NCI-H82 (cell line): ENCODE measurements around the gene YAF2.

Source experiments
- DNase-seq: peaks from one replicate; lab custom pipeline; 2025; lab: John Stamatoyannopoulos, UW

YAF2 gene

GRCh38 chr12:42144408-42145196 is 93.4 kb downstream of the YAF2 start, which contains the start of gene GXYLT1:
Gene GXYLT1 (minus strand): TSS chr12:42144874. CDS start chr12:42144646, 228 bp downstream.
- DNase-seq = peak; percentile 96

DNA sequence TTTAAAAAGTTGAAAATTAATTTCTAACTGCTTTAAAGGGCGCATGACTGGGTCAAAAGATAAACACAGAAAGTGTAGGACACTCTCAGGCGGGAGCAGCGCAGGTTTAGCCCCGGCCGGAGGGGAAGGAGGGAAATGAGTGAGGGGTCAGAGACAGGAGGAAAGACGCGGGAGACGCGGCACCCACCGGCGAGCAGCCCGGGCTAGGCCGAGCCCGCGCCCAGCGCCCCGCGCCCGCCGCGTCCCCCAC is 94.0 kb downstream of the YAF2 start:
- DNase-seq = peak; percentile 57

DNA sequence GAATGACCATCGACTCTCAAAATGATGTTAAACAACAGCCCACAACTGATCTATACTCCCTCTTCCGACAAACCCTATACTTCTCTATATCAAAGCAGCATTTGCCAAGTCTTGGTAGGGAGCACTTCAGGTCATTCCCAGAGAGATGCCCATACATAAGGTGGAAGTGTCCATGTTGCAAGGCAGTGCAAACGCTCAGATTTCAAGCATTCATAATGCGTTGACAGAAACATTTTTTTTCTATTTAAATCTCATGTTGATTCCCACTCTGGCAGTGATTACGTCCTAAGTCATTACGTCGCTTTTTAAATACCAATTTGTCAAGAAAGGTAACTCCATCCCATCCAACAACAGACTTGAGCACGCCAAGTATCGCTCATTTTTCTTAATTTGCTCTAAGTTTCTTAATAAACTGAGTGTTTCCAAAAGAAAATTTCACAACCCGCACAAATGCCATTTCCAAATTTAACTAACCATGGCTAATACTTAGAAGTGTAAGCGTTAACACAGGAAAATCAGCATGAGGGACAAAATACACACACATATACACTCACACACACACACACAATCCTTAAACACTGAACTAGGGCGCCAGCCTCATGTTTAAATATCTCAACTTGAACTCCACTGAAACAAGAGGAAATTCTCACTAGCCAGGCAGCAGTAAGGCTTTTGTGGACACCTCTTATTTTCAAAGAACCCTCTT is 94.4 kb downstream of the YAF2 start:
- peak; percentile 52 for DNase-seq

DNA sequence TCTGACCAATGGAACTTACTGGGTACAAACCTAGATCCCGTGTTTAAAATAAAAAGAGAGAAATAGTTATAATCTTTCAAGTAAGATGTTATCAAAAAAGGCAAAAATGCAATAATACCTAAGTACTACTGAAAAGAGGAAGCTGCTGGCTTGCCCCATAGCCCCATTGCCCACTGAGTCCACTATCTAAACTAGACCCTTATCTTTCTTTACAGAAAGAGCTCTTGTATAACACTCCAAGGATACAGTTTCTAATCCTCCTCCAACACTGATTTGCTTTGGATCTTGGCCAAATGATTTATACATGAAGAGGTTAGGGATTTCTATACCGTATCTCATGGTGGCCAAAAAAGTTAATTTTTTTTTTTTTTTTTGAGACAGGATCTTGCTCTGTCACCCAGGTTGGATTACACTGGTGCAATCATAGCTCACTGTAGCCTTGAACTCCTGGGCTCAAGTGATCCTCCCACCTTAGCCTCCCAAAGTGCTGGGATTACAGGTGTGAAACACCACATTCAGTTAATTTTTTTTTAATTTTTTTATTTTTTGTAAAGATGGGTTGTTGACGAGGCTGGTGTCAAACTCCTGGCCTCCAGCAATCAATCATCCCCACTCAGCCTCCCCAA is 96.0 kb downstream of the YAF2 start:
- peak; percentile 29 for DNase-seq

GRCh38 chr12:42140901-42141300 is 97.1 kb downstream of the YAF2 start:
- peak; percentile 4 for DNase-seq

GRCh38 chr12:42135259-42135814 is 102.7 kb downstream of the YAF2 start:
- DNase-seq = no peak

DNA sequence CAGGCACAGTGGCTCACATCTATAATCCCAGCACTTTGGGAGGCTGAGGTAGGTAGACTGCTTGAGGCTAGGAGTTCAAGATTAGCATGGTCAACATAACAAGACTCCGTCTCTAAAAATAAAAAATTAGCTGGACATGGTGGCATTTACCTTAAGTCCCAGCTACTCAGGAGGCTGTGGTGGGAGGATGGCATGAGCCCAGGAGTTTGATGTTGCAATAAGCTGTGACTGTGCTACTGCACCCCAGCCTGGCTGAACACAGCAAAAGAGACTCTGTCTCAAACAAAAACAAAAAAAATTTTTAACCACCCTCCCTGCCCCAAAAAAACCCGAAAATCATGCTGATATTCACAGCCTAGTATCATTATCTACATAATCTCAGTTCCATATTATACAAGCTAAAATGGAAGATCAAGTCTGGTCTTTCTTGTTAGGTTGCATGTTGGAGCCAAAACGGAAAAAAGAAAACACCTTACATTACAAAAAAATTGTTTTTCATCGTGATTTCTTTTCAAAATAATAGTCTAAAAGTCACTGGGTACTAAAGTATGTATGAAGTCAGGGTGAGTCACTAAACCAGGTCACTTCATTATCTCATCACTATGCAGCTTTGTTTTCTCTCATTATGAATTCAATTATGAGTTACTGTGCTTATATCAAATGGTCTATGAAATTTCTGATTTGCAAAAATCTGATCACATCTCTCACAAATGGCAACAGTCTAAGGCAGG is 107.2 kb downstream of the YAF2 start:
- no peak for DNase-seq

DNA sequence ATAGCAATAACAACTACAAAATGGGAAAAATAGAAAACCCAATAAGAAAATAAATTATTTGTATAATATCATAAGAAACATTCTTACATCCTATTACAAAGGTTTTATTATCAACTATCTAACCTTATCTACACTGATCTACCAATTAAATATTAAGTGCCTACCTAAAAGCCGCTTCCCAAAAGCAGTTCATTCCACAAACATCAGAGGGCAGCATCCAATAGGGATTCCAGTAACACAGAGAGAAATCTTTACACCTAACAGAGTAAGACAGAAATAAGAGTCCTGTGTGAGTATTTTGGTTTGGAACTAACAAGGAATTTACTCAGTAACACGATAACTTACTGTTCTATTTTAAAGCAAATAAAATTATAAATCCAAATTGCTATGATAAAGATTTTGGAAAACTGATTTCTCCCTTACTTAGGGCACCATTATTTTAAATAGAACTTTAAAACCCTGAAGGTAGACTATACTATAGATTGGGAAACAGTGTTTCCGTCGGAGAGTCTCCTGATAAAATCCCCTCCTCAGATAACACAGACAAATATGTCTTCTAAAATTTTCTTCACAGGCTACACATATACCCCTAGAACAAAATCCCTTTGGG is 108.3 kb downstream of the YAF2 start:
- peak; percentile 86 for DNase-seq

DNA sequence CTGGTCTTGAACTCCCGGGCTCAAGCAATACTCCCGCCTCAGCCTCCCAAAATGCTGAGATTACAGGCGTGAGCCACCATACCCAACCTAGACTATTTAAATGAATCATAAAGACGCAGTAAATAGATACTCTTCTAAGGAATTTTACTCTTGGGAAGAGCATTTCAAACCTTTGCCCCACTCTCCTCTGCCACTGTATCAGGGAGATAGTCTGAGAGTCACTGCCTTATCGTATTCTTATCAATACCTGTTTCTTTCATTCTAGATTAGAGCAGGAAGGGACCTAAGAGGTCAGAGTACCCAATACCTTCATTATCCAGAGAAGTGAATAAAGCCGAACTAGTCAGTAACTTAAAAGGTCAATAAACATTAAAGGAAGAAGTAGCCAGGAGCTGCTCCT is 109.2 kb downstream of the YAF2 start:
- DNase-seq = peak; percentile 68

- no peak for DNase-seq
Observed at GRCh38 chr12:42128327-42128726, 109.7 kb downstream of the YAF2 start.

DNA sequence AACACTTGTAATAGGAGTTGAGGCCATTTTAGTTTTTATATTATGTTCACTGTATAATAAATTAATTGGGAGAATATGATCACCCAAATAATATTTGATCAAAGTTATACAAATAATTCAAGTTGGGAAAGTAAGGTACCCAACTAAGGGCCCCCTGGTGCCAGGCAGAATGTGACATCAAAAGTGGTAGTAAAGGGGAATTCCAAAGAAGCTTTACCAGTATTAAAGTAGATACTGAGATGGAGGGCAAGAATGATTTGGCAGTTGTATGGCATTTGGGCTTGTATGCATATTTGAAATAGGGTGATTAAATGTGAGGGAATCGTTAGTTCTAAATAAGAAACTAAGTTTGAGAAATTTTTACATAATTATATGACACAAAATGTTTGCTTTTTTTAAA is 111.1 kb downstream of the YAF2 start:
- DNase-seq = no peak

DNA sequence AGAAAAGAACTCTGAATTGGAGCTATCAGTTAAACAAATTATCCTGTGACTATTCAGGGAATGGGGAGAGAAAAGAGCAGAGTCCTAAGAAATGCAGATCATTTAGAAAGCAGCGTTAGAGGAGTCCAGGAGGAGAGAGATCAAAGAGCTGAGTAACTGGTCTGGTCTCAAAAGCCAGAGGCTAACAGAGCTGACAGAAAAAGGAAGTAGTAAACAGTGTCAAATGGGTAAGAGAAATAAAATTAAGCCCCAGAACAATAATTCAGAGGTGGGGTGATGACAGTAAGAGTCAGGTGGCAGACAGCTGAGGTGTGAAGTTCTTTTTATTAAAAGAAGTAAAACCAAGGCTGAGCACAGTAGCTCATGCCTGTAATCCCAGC is 112.7 kb downstream of the YAF2 start:
- peak; percentile 67 for DNase-seq

DNA sequence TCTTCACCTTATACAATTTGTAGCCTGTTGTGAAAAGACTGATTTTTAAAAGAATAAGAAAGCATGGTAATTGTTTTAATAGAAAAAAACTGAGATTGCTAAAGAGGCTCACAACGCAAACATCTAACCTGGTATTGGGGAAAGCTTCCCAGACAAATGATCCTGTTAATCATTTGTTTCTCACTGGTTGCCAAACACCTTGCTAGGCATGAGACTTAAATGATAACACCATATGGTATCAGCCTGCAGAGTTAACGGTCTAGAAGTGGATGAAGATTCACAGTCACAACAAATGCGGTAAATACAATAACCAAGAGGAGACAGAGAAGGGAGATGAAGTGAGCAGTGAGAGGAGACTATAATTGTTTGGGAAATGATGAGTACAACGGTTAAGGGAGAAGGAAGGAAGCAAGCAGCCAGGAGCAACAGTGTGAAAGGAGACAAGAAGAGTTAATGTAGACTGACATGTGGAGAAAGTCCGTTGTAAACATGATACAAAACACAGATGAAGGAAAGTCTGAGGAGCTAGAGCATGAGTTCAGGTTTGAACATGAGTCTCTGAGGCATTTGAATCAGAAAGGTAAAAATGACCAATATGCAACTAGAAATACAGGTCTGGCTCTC is 113.2 kb downstream of the YAF2 start:
- peak; percentile 95 for DNase-seq

DNA sequence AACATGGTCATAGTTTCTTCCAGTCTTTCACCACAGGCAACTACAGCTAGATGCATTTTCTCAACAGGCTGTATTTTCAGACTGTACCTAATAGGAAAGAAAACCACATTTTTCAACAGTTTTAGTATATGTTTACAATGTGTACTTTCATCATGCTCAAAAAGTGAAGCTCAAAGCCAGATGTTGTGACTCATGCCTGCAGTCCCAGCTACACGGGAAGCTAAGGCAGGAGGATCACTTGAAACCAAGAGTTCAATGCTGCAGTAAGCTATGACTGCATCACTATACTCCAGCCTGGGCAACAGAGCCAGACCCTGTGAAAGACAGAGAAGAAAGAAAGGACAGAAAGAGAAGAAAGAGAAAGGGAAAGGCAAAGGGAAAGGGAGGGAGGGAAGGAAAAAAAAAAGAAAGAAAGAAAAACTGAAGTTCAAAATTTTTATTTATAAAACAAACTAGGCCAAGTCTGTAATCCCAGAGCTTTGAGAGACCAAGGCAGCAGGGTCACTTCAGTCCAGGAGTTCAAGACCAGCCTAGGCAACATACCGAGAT is 118.9 kb downstream of the YAF2 start:
- no peak for DNase-seq

DNA sequence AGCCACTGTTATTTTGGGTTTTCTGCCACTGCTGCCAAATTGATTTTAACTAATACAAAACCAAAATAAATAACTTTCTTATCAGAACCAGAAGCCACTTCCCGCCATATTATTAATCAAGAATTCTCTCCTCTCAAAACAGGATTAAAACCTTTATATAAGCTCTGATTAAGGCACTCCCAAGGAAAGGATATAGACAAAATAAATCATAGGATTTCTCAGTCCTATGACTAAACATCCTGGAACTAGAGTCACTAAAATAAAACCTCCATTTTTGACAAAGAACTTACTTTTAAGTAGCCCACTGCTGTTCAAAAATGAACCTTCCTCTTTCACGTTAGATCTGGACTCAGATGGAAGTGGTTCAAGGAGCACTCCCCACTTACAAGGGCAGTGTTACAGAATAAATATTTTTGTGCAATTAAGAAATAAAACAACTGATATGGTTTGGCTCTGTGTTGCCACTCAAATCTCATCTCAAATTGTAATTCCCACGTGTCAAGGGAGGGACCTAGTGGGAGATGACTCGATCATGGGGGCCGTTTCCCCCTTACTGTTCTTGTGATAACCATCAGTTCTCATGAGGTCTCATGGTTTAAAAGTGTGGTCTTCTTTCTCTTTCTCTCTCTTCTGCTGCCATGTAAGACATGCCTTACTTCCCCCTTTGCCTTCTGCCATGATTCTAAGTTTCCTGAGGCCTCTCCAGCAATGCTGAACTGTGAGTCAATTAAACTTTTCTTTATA is 119.7 kb downstream of the YAF2 start:
- no peak for DNase-seq

DNA sequence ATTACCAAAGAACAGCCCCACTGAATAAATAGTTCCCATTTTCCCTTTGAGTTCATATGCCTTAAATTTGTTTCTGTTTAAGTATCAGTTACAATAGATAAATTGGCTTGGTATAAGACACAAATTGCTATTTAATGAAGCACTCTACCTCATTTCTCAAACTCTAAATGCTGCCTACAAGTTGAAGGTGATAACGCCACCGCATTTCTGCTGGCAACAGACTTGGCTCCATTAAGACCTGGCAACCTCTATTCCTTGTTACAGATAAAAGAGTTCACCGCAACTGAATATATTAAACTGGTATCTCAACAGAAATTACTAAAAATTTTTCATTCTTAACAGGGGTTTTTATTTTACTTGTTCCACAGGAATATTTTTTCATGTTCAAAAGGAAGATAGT is 129.0 kb downstream of the YAF2 start:
- no peak for DNase-seq
